NK-92 treated with Interleukin-12 subunit alpha and Interleukin-12 subunit beta, amount 100 ng/mL, for 24 hours (cell line): ENCODE data around the gene BIRC5.
"Not testable (repeated sequence)": the region's sequence is repeated elsewhere in the genome, so short reads cannot be mapped to it uniquely, and the experiment has no call there.

Source experiments
- DNase-seq: peaks from one replicate; lab custom pipeline; 2025; lab: John Stamatoyannopoulos, UW

The BIRC5 gene

DNA sequence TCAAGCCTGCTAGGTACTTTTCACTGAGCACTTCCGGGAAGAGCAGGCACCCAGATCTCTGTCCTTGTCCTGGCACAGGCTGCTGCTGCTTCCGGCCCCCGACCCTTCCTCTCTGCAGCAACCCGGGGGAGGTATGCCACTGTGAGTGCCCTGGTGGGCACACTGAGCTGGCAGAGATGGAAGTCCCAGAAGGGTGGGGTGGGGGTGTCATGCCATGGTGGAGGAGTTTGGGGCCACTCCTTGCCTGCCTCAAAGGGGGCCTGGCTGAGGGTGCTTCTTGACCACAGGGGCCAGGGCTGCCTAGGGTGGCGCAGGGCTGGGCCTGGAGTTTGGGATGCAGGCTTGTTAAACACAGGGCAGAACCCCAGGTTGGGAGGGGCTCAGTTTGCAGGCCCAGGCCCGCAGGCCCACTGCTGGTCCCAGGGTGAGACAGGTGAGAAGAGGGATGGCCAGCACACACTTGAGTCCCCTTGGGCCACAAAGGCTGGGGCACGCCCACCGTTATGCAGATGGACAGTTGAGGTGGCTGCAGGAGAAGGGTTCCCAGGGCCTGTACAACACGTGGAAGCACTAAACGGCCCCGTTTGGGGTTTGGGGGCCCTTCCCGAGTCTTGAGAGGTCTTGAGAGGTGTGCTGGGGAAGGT lies 26.1 kb downstream of the BIRC5 start:
- DNase-seq, result no peak

DNA sequence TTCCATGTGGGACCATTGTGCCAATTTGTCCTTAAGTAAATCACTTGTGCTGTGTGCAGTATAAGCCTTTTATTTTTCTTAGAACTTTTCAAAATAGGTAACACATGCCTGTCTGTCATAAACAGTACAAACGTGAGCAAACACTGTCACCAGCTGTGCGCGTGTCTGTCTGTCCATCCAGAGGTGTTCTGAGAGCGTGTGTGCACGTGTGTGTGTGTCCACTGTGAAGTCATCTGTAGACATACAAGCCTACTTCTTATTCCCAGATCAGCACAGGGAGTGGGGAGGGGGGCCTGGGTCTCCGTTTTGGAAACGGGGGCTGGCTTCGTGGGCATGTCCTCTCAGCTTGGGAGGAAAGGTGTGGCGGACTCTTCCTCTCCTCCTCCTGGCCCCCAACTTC lies 26.8 kb downstream of the BIRC5 start:
- no peak for DNase-seq

DNA sequence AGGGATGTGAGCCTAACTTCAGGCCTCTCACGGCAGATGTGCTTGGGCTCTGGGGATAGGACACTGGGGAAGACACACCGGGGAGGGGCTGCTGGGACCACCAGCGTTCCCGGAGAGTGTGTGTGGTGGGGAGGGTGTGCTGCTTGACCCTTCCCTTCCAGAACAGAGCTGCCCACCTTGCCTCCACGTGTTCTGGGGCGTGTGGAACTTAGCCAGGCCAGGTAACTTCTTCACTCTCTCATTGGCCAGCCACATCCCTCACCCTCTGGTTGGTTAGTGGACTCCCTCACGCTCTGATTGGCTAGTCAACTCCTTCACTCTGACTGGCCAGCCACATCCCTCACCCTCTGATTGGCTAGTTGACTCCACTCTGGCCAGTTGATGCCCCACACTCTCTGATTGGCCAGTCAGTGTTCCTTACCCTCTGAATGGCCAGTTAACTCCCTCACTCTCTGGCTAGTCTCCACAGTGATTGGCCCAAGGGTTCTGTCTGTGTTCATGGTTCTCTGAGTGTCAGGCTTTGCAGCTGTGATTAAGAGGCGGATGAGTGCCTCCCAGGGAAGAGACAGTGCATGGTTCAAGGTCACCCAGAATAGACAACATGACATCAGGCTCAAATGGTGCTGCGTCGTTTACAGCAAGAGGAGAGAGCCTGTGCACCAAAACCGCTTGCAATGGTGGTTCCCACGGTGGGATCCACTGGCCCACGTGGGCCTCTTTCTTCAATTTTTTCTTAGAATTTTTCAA lies 27.4 kb downstream of the BIRC5 start:
- no peak for DNase-seq

DNA sequence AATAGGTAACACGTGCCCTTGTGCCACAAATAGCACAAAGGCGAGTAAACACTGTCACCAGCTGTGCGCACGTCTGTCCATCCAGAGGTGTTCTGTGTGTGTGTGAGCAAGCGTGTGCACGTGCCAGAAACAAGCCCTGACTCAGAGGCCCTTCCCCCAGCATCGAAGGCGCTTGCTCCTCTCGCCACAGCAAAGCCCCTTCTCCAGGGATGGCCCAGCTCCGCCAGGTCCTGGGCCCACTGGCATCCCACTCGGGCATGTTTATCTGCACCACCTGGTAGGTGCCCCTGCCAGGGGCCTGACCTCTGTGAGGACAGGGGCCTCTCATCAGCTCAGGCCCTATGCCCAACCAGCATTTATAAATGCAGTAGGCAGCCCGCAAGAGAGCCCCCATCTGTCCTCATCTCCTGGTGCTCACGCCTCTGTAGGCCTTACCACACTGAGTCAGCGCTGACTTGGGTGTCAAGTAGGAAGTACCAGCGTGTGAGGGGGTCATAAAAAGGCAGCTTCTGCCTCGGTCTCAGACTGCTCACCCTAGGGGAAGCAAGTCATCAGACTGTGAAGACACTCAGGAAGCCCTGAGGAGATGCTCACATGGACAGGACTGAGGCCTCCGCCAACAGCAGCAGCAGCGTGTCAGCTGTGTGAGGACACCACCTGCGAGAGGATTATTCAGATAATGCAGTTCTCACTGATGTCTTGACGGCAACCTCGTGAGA lies 28.1 kb downstream of the BIRC5 start:
- peak; percentile 77 for DNase-seq

DNA sequence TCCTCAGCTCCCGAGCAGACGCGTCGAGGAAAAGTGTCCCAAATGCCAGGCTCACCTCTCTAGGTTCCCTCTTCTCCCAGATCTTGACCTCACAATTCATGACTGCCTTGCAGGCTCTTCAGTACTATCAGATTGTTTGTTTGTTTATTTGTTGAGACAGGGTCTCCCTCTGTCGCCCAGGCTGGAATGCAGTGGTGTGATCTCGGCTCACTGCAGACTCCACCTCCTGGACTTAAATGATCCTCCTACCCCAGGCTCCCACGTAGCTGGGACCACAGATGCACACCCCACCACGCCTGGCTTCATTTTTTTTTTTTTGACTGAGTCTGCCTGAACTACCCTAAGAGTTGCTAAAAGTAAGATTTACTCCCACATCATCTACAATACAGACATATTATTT lies 33.3 kb downstream of the BIRC5 start:
- no peak for DNase-seq

DNA sequence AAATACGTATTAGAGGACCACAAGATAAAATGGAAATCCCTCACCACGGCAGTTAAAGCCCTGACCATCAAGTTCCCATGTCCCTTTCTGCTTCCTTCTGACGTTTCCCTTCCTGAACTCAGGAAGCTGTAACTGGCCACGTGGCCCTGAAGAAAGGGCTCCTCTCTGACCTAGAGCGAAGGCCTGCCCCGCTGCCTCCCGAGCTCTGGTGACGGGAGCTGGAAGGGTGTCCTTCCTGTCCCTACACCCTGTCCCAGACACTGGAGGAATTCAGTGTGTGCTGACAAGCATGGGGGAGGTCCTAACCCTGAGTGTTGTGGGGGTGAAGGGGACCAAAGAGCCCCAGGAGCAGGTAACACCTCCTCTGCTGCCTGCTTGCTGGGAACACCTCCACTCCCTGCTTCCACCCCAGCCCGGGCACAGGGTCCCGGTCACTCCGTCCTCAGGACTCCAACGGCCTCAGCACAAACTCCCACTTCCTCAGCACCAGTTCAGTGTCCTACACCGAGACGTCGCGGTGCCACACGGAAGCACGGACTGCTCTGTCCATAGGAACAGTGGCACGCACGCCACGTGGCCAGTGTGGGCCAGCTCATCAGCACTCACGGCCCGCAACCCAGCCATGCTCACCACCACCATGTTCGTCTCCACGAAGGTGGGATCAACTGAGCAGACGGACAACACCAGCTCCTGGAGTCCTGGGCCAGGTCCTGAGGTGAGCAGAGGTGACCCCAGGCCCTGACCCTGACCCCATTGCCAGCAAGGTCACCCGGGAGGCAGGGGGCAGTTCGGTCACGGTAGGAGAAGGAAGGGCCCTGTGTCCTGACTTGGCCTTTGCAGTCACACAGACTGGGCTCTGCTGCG lies 34.2 kb downstream of the BIRC5 start:
- no peak for DNase-seq

DNA sequence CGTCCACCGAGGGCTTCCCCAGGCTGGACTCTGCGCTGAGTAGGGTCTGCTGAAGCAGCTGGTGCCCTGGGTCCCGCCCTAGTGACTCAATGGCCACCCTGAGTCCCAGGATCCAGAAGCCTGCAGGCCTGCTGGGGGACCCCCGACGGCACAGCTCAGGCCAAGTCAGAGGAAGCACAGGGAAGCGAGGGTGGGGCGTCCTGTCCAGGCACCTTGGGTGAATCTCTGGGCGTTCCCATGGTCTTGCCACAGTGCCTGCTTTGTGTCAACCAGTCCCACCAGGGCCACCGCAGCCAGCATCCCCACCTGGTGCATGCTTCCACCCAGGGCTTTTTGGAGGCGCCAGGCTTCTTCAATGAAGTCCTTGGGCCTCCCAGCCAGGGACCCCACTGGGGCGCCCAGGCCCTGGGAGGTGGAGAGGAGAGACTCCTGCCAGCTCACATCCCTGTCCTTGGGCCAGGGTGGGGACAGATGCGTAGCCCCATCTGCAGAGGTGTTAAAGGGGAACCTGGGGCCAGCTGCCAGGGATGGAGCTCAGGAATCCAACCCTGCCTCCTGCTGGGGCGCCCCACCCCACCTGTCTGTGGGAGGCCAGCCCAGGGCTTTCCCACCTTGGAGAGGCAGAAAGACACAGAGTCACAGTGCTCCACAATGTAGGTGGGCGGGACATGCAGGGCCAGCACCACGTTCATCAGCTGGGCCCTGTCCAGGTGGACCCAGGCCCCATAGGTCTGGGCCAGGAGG lies 35.2 kb downstream of the BIRC5 start:
- no peak for DNase-seq

DNA sequence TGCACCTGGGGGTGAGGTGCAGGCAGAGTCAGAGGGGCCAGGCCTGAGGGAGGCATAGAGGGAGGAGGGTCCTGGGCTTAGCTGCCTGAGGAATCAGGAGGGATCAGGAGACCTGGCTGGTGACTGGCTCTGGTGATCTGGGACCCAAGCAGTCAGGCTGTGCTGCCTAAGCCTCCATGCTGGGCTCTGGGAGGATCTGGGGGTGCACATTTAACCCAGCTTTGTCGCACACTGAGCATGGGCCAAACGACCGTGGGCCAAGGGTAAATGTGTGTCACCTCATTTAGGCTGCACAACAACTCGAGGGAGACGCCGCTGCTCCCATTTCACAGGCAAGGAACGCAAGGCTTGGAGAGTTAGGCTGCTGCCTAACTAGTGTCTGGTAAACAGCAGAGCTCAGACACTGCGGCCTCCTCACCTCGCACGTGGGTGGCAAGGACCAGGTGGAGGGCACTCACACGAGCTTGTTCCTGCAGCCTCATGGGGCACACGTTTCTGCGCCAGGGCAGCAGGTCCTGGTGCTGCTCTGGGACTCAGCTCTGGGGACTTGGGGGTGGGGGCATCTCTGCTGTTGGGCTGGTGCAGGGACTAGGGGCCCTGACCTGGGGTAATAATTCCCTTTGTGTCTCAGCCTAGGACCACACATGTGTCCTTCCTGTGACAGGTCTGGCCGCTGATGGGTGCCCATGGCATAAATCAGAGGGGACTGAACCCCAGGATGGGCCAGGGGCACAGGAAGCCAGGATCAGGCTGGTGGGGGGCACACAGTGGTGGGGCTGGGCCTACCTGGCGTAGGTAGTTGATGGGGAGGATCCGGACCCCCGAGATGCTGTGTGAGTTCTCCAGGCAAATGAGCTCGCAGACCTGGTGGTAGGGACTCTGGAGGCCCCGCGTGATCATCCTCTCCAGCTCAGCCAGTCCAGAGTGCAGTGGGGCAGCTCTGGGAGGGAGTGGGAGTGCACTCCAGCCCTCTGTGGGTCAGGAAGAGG lies 36.1 kb downstream of the BIRC5 start:
- no peak for DNase-seq

DNA sequence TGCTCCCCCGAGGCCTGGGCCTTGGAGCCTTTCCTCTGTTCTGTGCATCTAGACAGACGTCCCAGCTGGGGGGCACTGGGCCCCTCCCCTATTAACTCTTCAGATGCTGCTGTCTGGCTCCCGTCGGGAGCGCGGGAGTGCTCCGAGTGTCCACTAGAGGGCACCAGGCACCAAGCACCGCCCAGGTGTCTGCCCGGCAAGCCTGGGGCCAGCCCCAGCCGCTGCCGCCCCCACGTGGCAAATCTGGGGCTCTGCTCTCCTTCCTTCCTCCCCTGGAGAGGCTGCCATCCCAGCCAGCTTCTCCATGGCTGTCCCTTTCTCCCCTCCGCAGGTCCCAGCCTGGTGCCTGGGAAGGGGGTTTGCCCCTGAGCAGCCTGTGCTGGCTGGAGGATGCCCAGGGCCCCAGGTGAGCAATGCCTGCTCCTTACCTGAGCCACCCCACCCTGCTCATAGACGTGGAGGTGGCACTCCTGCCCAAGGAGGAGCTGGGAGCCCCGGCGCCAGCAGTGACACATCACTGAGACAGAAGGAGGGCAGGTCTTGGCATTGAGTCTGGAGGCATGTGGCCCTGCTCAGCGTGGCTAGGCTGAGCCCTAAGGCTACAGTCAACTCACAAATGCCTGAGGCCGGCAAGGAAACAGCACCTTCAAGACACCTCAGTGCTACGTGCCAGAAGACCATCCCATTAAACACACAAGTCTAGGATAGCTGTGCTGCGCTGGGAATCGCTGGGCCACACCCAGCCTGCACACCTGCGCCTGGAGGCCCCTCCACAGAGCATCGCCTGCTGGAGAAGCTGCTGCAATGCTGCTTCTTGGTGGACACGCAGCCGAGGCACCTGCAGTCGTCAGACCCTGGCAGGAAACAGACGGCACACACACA lies 37.1 kb downstream of the BIRC5 start:
- DNase-seq, result peak; percentile 66

DNA sequence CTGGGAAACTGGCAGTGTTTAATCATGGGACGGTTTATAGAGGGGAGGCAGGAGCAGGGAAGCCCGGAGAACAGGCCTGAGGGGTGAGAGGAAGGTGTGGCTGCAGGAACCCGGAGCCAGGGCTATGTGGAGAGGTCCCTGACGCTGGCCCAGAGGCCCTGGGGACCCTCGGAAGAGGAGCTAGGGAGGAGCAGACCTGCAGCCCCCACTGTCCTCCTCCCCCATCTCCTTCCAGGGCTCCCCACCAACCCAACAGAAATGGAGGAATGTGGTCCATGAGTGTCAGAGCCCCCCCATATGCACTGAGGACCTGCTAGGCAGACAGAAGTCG lies 37.7 kb downstream of the BIRC5 start:
- DNase-seq, result no peak

DNA sequence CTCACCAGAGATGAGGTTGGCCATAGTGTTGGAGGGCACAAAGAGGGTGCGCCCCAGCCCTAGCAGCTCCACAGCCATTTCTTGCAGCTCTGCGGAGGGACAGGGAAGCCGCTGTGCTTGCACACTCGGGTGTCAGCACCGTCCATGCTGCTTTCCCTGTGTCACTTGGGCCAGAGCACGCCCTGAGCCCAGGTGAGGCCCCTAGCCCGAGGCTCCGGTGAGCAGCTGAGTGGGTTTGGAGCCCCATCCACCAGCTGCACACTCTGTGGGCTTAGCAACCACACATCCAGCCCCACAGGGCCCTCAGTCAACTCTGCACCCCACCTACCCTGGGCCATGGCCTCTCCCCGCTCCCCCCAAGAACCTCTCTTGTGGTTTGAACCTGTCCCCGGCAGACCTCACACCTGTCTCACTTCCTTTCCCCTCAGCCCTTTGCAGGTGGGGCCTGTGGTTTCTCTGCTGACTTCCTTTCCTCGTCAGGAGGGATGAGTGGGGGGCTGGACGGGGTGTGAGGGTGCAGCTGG lies 38.1 kb downstream of the BIRC5 start:
- DNase-seq, result peak; percentile 69

DNA sequence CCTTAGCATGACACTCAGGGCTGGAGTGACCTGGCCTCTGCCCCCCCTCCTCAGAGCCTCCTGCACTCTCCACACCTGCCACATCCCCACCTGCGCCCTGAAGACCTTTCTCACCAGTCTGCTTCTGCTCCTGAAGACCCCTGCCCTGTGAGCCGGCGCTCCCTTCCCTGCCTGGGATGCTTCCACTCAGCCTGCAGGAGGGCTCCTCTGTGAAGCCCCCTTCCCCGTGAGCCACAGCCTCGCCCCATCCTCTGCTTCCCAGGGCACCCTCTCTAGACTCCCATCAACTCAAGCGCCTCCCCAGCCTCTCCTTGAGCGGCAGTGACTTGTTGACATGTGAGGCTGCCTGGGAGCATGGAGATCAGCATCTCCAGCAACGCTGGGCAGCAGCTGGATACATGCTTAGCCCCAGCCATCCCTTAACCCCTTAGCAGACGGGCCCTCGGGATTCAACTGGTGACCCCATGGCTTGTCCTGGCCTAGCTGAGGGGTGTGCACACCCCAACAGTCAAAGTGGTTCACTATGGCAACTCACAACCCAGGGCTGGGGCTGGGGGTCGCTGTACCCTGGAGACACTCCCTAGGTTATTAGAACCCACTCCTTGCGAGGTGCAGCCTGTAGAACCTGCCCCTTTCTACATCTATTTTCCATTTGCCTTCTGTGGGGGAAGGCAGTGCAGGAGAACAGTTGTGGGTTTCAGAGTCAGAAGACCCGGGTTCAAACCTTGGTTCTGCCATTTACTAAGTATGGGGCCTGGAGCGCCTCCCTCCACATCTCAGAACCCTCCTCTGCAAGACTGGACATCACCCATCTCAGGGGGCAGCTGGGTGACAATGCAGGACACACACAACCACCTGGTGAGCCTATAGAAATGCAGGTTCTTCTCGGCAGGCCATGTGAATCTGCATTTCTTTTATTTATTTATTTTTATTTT lies 38.9 kb downstream of the BIRC5 start:
- no peak for DNase-seq

DNA sequence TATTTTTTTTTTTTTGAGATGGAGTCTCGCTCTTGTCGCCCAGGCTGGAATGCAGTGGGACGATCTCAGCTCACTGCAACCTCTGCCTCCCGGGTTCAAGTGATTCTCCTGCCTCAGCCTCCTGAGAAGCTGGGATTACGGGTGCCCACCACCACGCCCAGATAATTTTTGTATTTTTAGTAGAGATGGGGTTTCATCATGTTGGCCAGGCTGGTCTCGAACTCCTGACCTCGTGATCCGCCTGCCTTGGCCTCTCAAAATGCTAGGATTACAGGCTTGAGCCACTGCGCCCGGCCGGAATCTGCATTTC lies 39.5 kb downstream of the BIRC5 start:
- DNase-seq, result not testable (repeated sequence)

DNA sequence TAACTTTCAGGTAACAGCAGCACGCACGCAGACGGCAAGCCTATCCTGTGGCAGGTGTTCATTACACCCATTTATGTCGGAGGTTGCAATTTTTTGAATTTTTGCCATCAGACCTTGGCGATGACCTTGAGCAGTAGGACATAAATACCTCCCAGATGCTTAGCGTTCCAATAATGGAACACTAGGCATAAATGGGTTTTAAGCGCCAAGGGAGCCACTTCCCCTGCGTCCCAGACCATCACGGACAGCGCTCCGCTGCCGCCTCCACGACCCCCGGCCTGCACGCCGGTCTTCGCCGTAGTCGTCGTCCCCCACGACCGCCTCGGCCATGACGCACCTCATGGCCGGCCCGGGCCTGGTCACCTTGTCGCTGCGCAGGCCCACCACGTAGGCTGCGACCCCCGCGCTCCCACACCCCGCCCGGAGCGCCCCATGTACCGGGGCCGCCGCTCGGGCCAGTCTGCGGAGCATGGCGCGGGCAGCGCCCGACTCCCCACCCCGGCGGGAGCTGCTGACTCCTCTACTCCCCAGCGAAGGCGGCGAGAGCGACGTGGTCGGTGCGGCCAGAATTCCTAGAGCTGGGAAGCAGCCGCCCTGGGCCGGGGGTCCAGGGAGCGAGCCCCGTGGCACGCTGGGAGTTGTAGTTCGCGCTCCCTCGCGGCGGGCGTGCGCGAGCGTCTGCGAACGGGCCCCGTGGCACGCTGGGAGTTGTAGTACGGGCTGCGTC lies 40.1 kb downstream of the BIRC5 start:
- DNase-seq, result peak; percentile 68

DNA sequence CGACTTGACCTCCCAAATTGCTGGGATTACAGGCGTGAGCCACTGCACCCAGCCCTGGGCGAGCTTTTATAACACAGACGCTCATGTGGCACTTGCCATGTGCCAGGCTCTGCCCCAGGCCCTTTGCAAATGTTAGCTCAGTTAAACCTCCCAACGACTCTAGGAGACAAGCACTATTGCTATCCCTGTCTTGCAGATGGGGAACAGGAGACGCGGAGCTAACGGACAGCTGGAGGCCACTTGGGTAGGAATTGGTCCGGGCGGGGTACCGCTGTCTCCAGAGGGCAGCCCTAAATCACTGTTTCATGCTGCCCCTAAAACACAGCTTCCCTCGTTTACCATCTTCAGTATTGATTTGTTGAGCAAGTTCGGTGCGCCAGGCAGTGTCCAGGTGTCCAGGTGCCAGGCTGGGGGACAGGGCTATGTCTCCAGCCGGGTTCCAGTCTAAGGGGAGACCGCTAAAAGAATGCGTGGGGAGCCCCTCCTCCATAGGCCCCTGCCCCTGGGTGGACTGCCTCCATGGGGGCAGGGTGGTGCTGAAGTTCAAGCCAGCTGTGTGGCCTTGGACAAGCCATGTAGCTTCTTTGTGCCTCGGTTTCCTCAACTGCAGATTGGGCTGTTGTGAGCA lies 41.1 kb downstream of the BIRC5 start:
- no peak for DNase-seq

DNA sequence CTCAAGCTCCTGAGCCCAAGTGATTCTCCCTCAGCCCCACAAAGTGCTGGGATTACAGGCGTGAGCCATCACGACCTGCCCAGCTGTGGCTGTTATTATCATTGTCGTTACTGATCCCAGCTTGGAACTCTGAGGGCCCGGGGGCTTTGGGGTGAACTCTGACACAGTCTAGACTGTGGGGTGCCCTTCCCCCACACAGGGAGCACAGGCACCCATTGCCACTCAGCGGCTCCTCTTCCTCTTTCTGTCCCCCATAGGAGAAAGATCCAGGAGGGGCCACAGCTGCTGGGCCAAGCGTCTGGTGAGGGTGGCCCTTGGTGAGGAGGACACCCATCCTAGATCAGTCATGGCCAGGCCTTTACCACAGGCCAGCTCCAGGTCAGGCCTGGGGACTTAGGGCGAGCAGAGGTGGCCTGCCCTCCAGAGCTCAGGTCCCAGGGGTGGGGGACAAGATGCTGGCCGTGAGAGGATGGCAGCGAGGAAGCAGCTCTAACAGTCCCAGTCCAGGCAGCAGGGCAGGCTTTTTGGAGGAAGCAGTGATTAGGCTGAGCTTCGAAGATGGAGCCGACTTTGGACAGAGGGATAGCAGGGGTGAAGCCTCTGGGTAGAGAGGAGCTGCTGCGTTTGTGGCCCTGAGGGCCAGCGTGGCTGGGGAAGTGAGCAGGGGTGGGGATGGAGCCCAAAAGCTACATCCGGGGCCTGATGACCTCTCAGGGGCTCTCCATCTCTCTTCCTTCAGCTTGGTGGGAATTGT lies 42.1 kb downstream of the BIRC5 start:
- no peak for DNase-seq
